Measurements from ENCODE around the gene TSSK1B. TPM values are rescaled to one million over a fixed set of nuclear protein-coding genes. Genes with fewer than 3 reads are reported as not detected.

Gene TSSK1B
- total RNA-seq, 4 donors from 2014 or later, result not detected

DNA sequence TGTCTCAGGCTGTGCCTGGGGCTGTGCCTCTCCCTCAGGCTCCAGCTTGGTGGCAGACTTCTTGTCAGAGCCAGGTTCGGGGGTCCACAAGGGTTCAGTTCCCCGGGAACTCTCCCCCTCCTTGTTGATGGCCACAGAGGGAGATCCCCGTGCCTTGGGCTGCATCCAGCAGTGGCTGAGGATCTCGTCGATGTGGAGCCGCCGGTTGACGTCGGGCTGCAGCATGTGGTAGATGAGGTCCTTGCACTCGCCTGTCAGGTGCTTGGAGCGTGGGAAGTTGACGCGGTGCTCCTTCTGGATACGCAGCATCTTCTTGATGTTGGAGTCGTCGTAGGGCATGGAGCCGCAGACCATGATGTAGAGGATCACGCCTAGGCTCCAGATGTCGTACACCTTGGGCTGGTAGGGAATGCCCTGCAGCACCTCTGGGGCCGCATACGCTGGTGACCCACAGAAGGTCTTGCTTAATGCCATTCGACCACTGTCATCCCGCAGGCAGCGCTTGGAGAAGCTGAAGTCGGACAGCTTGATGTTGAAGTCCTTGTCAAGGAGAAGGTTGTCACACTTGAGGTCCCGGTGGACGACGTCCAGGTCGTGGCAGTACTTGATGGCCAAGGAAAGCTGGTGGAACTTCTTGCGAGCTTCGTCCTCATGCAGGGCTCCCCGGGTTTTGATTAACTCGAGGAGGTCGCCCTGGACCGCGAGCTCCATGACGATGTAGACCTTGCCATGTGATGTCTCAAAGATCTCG lies 752 bp downstream of the TSSK1B start:
- TF ChIP-seq, protein P1, sequence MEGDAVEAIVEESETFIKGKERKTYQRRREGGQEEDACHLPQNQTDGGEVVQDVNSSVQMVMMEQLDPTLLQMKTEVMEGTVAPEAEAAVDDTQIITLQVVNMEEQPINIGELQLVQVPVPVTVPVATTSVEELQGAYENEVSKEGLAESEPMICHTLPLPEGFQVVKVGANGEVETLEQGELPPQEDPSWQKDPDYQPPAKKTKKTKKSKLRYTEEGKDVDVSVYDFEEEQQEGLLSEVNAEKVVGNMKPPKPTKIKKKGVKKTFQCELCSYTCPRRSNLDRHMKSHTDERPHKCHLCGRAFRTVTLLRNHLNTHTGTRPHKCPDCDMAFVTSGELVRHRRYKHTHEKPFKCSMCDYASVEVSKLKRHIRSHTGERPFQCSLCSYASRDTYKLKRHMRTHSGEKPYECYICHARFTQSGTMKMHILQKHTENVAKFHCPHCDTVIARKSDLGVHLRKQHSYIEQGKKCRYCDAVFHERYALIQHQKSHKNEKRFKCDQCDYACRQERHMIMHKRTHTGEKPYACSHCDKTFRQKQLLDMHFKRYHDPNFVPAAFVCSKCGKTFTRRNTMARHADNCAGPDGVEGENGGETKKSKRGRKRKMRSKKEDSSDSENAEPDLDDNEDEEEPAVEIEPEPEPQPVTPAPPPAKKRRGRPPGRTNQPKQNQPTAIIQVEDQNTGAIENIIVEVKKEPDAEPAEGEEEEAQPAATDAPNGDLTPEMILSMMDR (IDR thresholded peaks at IDR 0.05; ENCODE audit: low read depth), result no peak

DNA sequence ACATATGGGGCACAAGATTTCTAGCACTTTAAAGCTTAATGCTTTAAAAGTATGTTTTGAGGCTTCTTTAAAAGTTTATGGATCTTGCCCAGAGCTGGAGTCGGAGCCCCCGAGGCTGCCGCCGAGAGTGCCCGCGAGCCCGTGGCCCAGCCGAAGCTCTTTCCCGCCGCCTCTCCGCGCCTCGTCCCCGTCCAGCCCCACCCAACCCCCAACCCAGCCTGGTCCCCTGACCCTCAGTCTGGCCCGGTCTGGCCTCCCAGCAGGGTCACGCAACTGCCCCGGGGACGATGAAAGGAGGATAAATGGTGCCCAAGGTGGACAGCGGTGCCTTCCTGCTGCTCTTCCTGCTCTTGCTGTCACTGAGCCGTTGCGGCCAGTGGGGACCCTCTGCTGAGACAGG lies 1.7 kb downstream of the TSSK1B start:
- TF ChIP-seq, protein P1 (IDR thresholded peaks at IDR 0.05; ENCODE audit: low read depth), result no peak

DNA sequence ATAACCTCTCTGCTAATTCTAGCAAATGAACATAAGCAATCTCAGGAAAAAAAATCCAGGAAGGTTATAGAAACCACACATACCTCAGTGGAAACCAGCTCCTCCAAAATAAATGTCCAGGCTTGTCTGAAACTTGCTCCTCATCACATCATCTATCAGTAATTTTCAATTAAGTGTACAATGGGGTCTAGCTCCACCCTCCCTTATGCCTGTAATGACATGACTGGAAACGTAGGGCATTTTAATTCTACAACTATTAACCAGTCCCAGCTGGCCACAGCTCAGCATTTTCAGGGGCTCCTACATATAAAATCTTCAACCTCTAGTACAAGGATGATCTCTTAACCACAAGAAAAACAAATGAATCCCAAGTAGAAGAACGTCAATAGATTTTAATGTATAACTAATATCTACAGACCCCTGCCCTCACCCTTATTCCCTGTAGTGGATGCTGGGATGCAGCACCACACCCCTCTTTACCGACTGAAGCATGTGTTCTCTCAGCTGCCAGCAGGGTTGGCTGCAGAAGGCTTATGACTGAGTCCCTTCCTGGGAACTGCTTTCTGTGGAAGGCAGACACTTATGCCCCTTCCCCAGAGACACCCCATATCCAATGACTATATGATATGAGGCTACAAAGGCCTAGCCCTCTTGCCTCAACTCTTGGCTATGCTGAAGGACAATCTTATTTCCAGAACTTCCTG lies 6.8 kb downstream of the TSSK1B start:
- TF ChIP-seq, protein P1 (IDR thresholded peaks at IDR 0.05; ENCODE audit: low read depth), result no peak

DNA sequence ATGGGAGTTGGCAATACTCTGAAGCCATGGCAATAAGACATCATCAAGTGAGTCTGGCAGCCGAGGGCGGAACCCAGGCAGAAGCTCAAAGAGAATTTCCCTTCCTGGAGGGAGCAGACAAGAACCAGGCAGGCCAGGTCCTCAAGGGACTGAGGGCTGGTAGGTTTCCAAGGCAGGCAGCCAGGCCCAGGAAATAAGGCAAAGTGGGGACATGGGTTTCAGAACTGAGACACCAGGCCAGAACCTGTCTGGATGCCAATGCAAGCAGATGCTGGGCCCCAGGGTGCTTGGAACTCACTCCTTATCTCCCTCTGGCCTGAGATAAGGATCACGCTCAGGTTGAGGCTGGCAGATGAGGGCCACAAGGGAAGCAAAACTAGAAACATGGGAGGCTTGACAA lies 8.9 kb downstream of the TSSK1B start:
- TF ChIP-seq, protein P1 (IDR thresholded peaks at IDR 0.05; ENCODE audit: low read depth), result no peak

DNA sequence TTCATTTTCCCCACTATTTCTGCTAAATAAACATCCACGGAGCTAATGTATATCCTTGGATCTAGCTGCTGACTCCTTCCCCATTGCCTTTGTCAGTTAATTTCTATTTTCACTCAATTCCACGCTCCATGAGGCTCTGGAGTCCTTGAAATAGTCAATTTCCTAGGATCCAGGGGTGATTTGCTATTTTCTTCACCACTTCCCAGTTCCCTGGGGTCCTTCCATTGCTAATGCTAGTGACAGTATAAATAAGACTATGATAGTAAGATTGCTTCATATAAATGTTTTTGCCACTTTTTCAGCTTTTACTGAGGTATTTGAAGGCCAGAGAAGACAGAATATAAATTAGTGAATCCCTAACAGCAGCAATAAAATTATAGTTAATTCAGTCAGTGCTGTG lies 13.1 kb downstream of the TSSK1B start:
- TF ChIP-seq, protein P1 (IDR thresholded peaks at IDR 0.05; ENCODE audit: low read depth), result no peak

DNA sequence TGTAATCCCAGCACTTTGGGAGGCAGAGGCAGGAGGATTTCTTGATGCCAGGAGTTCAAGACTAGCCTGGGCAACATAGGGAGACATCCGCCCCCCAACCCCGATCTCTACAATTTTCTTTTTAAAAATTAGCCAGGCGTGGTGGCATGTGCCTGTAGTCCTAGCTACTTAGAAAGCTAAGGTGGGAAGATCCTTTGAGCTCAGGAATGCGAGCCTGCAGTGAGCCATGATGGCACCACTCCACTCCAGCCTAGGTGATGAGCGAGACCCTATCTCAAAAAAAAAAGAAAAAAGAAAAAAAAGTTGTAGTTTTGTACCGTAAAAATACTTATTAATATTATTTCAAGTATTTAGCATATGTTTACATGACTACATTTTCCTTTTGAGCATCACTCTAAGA lies 29.3 kb downstream of the TSSK1B start:
- TF ChIP-seq, protein P1 (IDR thresholded peaks at IDR 0.05; ENCODE audit: low read depth), result no peak

DNA sequence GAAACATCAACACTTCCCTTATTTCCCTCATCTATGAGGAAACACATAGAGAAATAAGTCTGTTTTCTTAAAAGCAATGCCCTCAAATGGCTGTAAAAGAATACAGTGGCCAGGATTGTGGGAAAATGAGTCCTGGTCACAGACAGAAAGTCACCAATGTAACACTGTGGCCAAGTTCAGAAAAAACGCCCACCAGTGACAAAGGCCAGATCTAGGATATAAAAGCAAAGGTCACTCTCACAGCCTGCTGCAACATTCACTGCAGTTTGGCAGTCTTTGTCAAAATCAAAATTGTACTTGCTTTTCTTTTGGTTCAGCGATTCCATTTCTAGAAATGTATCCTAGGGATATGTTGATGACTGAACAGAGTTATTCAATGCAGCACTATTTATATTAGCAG lies 30.5 kb downstream of the TSSK1B start:
- TF ChIP-seq, protein P1 (IDR thresholded peaks at IDR 0.05; ENCODE audit: low read depth), result no peak

Measured in subcutaneous adipose tissue (tissue), 4 donors.